HepG2 (cell line): ENCODE results near the gene ALG10. TPM values are rescaled to one million over a fixed set of nuclear protein-coding genes. Genes with fewer than 3 reads are reported as not detected.

Experiments
- ATAC-seq: fragments of 200-7000 bp; cut with Tn5 transposase; 3 replicates; pipeline ENCODE4 v1.9.1; 2020; ENCODE audit warnings: mild to moderate bottlenecking, moderate library complexity
- BruUV-seq: library from RNA; stranded (reverse); fragments of 400-500 nt; replicated peaks from 2 replicates; lab custom pipeline; 2021; lab: Mats Ljungman, UMichigan
- CTCF ChIA-PET: fragments of 300-600 bp; formaldehyde crosslinking; extraction: SDS; loops from one replicate; lab custom pipeline; 2021; ENCODE audit warnings: low total read pairs, inconsistent platforms, low intra/inter-chr PET ratio; lab: Yijun Ruan, JAX
- POLR2A ChIA-PET: fragments of 350-600 bp; sonication (Branson Sonifier 250); formaldehyde crosslinking; loops from one replicate; lab custom pipeline; 2020; ENCODE audit warnings: antibody characterized with exemption, inconsistent platforms; lab: Yijun Ruan, JAX
- DNase-seq: peaks from one replicate; pipeline ENCODE4 v3.0.0-alpha.2; 2015; ENCODE audit warnings: low spot score
- FAIRE-seq: peaks from 3 replicates; lab custom pipeline; 2011; peaks lifted over from hg19 to GRCh38; lab: Jason Lieb, UNC
- H2AFZ ChIP-seq: one replicate; pipeline ENCODE4 v1.6.1; 2011; ENCODE audit warnings: low read length, inconsistent platforms
- H3K27ac ChIP-seq: fragments of 300-600 bp; 3 replicates; pipeline ENCODE4 v1.8.0; 2011; ENCODE audit warnings: mixed run types, mild to moderate bottlenecking, mixed read lengths, low read length, inconsistent platforms; ENCODE audit not compliant: insufficient read depth; ENCODE audit errors: extremely low read length
- H3K27me3 ChIP-seq, 2 experiments: fragments of 200-600 bp in 1 of 2; 2 replicates in 1 of 2; 3 replicates in 1 of 2; pipeline versions ENCODE4 v1.6.0 to v1.8.0; 2011; ENCODE audit warnings: low read length in 2 of 2, mild to moderate bottlenecking in 2 of 2, moderate library complexity in 2 of 2, inconsistent platforms in 1 of 2; ENCODE audit not compliant: insufficient read depth in 2 of 2, control insufficient read depth in 1 of 2
- H3K36me3 ChIP-seq, 2 experiments: fragments of 200-600 bp in 1 of 2; replicated peaks in 1 of 2; 2 replicates in 1 of 2; 3 replicates in 1 of 2; pipeline versions ENCODE4 v1.5.1 to v1.8.0; 2011; ENCODE audit warnings: low read length in 2 of 2, inconsistent platforms in 1 of 2; ENCODE audit not compliant: insufficient read depth in 2 of 2, control insufficient read depth in 1 of 2
- H3K4me1 ChIP-seq: 2 replicates; pipeline ENCODE4 v1.5.1; 2012; ENCODE audit warnings: low read length, inconsistent platforms; ENCODE audit not compliant: insufficient read depth
- H3K4me2 ChIP-seq: 2 replicates; pipeline ENCODE4 v1.6.0; 2011; ENCODE audit warnings: low read depth, low read length, inconsistent platforms
- H3K4me3 ChIP-seq, 3 experiments: fragments of 200-600 bp in 1 of 3; sonication (generic), shearing (Covaris generic) in 1 of 3; replicated peaks in 1 of 3; 2 replicates each; pipeline ENCODE4 v1.5.1; 2011 to 2016; ENCODE audit warnings: low read length in 3 of 3, inconsistent platforms in 2 of 3, low read depth in 2 of 3, mild to moderate bottlenecking in 2 of 3, control low read depth in 1 of 3, mixed read lengths in 1 of 3; ENCODE audit not compliant: insufficient read depth in 1 of 3
- H3K79me2 ChIP-seq: one replicate; pipeline ENCODE4 v1.6.1; 2011; ENCODE audit warnings: low read length, inconsistent platforms; ENCODE audit not compliant: insufficient read depth
- H3K9ac ChIP-seq: 2 replicates; pipeline ENCODE4 v1.6.0; 2011; ENCODE audit warnings: mild to moderate bottlenecking, low read depth, low read length, inconsistent platforms; ENCODE audit not compliant: insufficient read depth
- H3K9me3 ChIP-seq: 2 replicates; pipeline ENCODE4 v1.5.1; 2012; ENCODE audit warnings: mild to moderate bottlenecking, low read length
- H4K20me1 ChIP-seq: 2 replicates; pipeline ENCODE4 v1.6.0; 2011; ENCODE audit warnings: inconsistent platforms, mild to moderate bottlenecking, low read length, moderate library complexity; ENCODE audit not compliant: insufficient read depth
- ARID5B ChIP-seq: IDR thresholded peaks from 2 replicates; pipeline ENCODE4 v1.4.0; 2020; ENCODE audit warnings: mild to moderate bottlenecking, missing genetic modification reagents
- CSRNP2 ChIP-seq: sonication (generic); formaldehyde crosslinking; conservative IDR thresholded peaks from 2 replicates; pipeline ENCODE4 v1.8.0; 2022; ENCODE audit warnings: low read depth, missing genetic modification reagents
- DRAP1 ChIP-seq: IDR thresholded peaks from 2 replicates; pipeline ENCODE4 v1.6.1; 2016; ENCODE audit warnings: missing genetic modification reagents, missing compliant biosample characterization
- HOXD1 ChIP-seq: sonication (generic); formaldehyde crosslinking; IDR thresholded peaks from 2 replicates; pipeline ENCODE4 v1.5.0; 2020; ENCODE audit warnings: missing genetic modification reagents
- JDP2 ChIP-seq: sonication (generic); formaldehyde crosslinking; IDR thresholded peaks from 2 replicates; pipeline ENCODE4 v1.8.1; 2022; ENCODE audit warnings: missing genetic modification reagents, borderline replicate concordance
- MXD4 ChIP-seq: IDR thresholded peaks from 2 replicates; pipeline ENCODE4 v1.6.1; 2016; ENCODE audit warnings: mild to moderate bottlenecking, missing biosample characterization, missing genetic modification reagents
- NR2F2 ChIP-seq: IDR thresholded peaks from 2 replicates; pipeline ENCODE4 v1.6.1; 2012; ENCODE audit warnings: low read depth, inconsistent platforms, borderline replicate concordance
- NR3C1 ChIP-seq: sonication (generic); formaldehyde crosslinking; IDR thresholded peaks from 2 replicates; pipeline ENCODE4 v1.4.0; 2020; ENCODE audit warnings: missing genetic modification reagents
- RBFOX2 ChIP-seq: fragments of 200-400 bp; formaldehyde crosslinking; IDR thresholded peaks from 2 replicates; pipeline ENCODE4 v1.6.1; 2017; ENCODE audit warnings: low read depth, mild to moderate bottlenecking, low read length
- SIN3B ChIP-seq: fragments of 150-350 bp; IDR thresholded peaks from 2 replicates; pipeline ENCODE4 v1.6.1; 2014; ENCODE audit warnings: low read length
- TOE1 ChIP-seq: sonication (generic); formaldehyde crosslinking; IDR thresholded peaks from 2 replicates; pipeline ENCODE4 v1.4.0; 2020; ENCODE audit warnings: mild to moderate bottlenecking, missing genetic modification reagents
- ZFP36L1 ChIP-seq: sonication (generic); formaldehyde crosslinking; IDR thresholded peaks from 2 replicates; pipeline ENCODE4 v1.8.0; 2022; ENCODE audit warnings: mild to moderate bottlenecking, missing genetic modification reagents, moderate library complexity
- ZNF205 ChIP-seq: IDR thresholded peaks from 2 replicates; pipeline ENCODE4 v1.6.1; 2018; ENCODE audit warnings: missing biosample characterization, missing genetic modification reagents
- WGBS: methylation state at CpG from one replicate; pipeline ENCODE4 v1.1.6; 2017; ENCODE audit warnings: low lambda C conversion rate; 5-methylcytosine and 5-hydroxymethylcytosine counted together
- in situ Hi-C: cut with HindIII; loops from 2 replicates; pipeline ENCODE4 v1.10.0; 2017; ENCODE audit warnings: low pct_unique_long_range_greater_than_20kb; ENCODE audit not compliant: extremely low pct_ligation_motif_present
- intact Hi-C: fragments of 100-400 bp; cut with micrococcal nuclease; formaldehyde crosslinking; loops from one replicate; pipeline ENCODE4 v1.10.0; 2022; ENCODE audit not compliant: unreplicated experiment
- polyA plus RNA-seq, 8 experiments: library from polyadenylated mRNA; depleted of rRNA in 3 of 8; stranded (reverse) in 7 of 8; unstranded in 1 of 8; fragments of >200 nt; fragmentation: Illumina TruSeq in 4 of 8; extraction: Trizol in 4 of 8; gene quantifications; 2 replicates each; pipeline versions ENCODE4 v1.2.1 to v1.2.3, GENCODE V29; 2011 to 2016; ENCODE audit warnings: low read depth in 4 of 8, missing spikeins in 1 of 8, mixed read lengths in 1 of 8; ENCODE audit not compliant: insufficient read depth in 1 of 8
- total RNA-seq, 5 experiments: library from RNA; depleted of rRNA; stranded (reverse); fragments of >200 nt; fragmentation: Illumina TruSeq; extraction: Trizol; gene quantifications; 2 replicates each; pipeline ENCODE4 v1.2.3, GENCODE V29; 2016; ENCODE audit warnings: low read depth in 1 of 5

ALG10 gene
- total and polyA plus RNA-seq, 2 of the 13 experiments (the other 11 are each of a cell fraction or from before 2014, with no cell fraction given), result 7.9 to 17.4 TPM

- no peak for TF ChIP-seq ARID5B (CRISPR knock-in tag)
- TF ChIP-seq NR3C1 (CRISPR knock-in tag), result no peak
- no peak for TF ChIP-seq SIN3B
- no peak for TF ChIP-seq MXD4 (CRISPR knock-in tag)
- no peak for TF ChIP-seq ZNF205 (CRISPR knock-in tag)
- TF ChIP-seq NR2F2, result no peak
- TF ChIP-seq HOXD1, result no peak
- TF ChIP-seq TOE1, result no peak
- TF ChIP-seq, all 625 proteins: peak for 0
Measured at GRCh38 chr12:33977887-33978286, 44.4 kb upstream of the ALG10 start (continued).

- no TSS peak for BruUV-seq
- Histone ChIP-seq H3K9me3 (no peaks in the 10 kb centered on the region), H3K79me2 (no peaks in the 10 kb centered on the region), H3K27me3 (no peaks in the 10 kb centered on the region), H3K36me3 (no peaks in the 10 kb centered on the region), H3K27ac (no peak overlapping the region), H3K4me2 (no peak overlapping the region), H4K20me1 (no peaks in the 10 kb centered on the region), H3K9ac (no peak overlapping the region), H2AFZ (no peak overlapping the region), H3K4me3 (no peak overlapping the region), H3K4me1 (no peaks in the 10 kb centered on the region)
- FAIRE-seq (no peak), ATAC-seq (no peak), DNase-seq (no peak)
- in situ Hi-C loops, result no loop called here
- CTCF ChIA-PET, result no interaction called here
- intact Hi-C loops, result no loop called here
- TF ChIP-seq RBFOX2 (no peak), JDP2 (CRISPR knock-in tag) (no peak), CSRNP2 (CRISPR knock-in tag) (no peak), DRAP1 (CRISPR knock-in tag) (no peak), ZFP36L1 (no peak)
- POLR2A ChIA-PET, result no interaction called here
- 30% methylated on average over 4 of the region's 4 CpGs for WGBS
Measured at GRCh38 chr12:33988197-33988805, 34.0 kb upstream of the ALG10 start.
